A673 (cell line): ENCODE measurements around the gene RAB7B. TPM values are rescaled to one million over a fixed set of nuclear protein-coding genes. Genes with fewer than 3 reads are reported as not detected.

Experiments used
- BruUV-seq: library from RNA; stranded (reverse); fragments of 400-500 nt; replicated peaks from 2 replicates; lab custom pipeline; 2021; lab: Mats Ljungman, UMichigan
- CTCF ChIA-PET: fragments of 300-600 bp; sonication (Branson Sonifier 250); formaldehyde crosslinking; loops from one replicate; lab custom pipeline; 2022; ENCODE audit warnings: antibody characterized with exemption; lab: Charles Lee
- POLR2A ChIA-PET: fragments of 300-600 bp; sonication (Branson Sonifier 250); formaldehyde crosslinking; loops from one replicate; lab custom pipeline; 2022; ENCODE audit warnings: antibody characterized with exemption; ENCODE audit not compliant: low non-redundant PET; lab: Charles Lee
- DNase-seq: peaks from one replicate; pipeline ENCODE4 v3.0.0-alpha.2; 2015; ENCODE audit warnings: low spot score
- H3K27ac ChIP-seq: fragments of 200-600 bp; sonication (generic); 2 replicates; pipeline ENCODE4 v1.5.1; 2016; ENCODE audit warnings: mixed run types, low read depth, mild to moderate bottlenecking, mixed read lengths, antibody characterized with exemption, low read length; ENCODE audit not compliant: poor library complexity, severe bottlenecking
- H3K27me3 ChIP-seq: fragments of 200-600 bp; sonication (generic); replicated peaks from 2 replicates; pipeline ENCODE4 v1.6.1; 2017; ENCODE audit warnings: mixed run types, low read depth, mild to moderate bottlenecking, mixed read lengths, antibody characterized with exemption, low read length; ENCODE audit not compliant: insufficient read depth, poor library complexity
- H3K36me3 ChIP-seq: fragments of 200-600 bp; sonication (generic); 2 replicates; pipeline ENCODE4 v1.6.1; 2016; ENCODE audit warnings: mixed run types, mild to moderate bottlenecking, mixed read lengths, antibody characterized with exemption, low read length; ENCODE audit not compliant: insufficient read depth, poor library complexity, severe bottlenecking
- H3K4me1 ChIP-seq: fragments of 200-600 bp; sonication (generic); 2 replicates; pipeline ENCODE4 v1.6.1; 2017; ENCODE audit warnings: mixed run types, mild to moderate bottlenecking, mixed read lengths, antibody characterized with exemption, low read length; ENCODE audit not compliant: insufficient read depth, poor library complexity, severe bottlenecking
- H3K4me3 ChIP-seq: fragments of 200-600 bp; sonication (generic); 2 replicates; pipeline ENCODE4 v1.5.1; 2016; ENCODE audit warnings: low read depth, mixed run types, mild to moderate bottlenecking, mixed read lengths, low read length; ENCODE audit not compliant: poor library complexity, severe bottlenecking
- H3K9me3 ChIP-seq: fragments of 200-600 bp; sonication (generic); 2 replicates; pipeline ENCODE4 v1.6.1; 2016; ENCODE audit warnings: mixed run types, low read depth, mild to moderate bottlenecking, mixed read lengths, antibody characterized with exemption, low read length; ENCODE audit not compliant: poor library complexity, severe bottlenecking
- CTCF ChIP-seq: fragments of 300-800, 200-600 bp; sonication (generic); conservative IDR thresholded peaks from 2 replicates; pipeline ENCODE4 v1.5.1; 2017; ENCODE audit warnings: low read depth, mild to moderate bottlenecking, antibody characterized with exemption, low read length, moderate library complexity, mixed read lengths
- EZH2 ChIP-seq: fragments of 200-600 bp; sonication (generic); IDR thresholded peaks from 2 replicates; pipeline ENCODE4 v1.6.1; 2017; ENCODE audit warnings: borderline replicate concordance, low read depth, mild to moderate bottlenecking, mixed read lengths, antibody characterized with exemption, low read length; ENCODE audit not compliant: poor library complexity, severe bottlenecking
- intact Hi-C: fragments of 100-400 bp; cut with micrococcal nuclease; formaldehyde crosslinking; loops from one replicate; pipeline ENCODE4 v1.10.0; 2022; ENCODE audit not compliant: unreplicated experiment
- total RNA-seq: library from RNA; stranded (reverse); gene quantifications from 2 replicates; pipeline ENCODE4 v1.2.3, GENCODE V29; 2021

The RAB7B gene
- total RNA-seq, 1 experiment from 2014 or later = 0.11 TPM

DNA sequence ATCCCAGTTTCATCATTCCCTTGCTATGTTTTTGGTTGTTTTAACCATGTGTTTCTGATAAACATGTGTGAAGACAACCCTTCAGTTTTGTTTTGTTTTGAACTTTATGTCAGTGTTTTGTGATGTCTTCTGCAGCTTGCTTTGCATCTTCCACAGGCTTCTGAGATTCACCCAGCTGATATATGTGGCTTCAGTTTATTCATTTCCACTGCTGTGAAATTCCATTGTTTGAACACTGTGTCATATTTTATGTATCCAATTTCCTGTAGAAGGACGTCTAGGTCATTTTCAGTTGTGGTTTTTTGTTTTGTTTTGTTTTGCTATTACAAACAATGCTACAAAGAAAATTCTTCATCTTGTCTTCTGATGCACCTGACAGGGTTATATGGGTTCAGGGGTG is 32.7 kb downstream of the RAB7B start:
- Histone ChIP-seq H3K4me3 (no peak overlapping the region), H3K9me3 (no peaks in the 10 kb centered on the region), H3K4me1 (no peaks in the 10 kb centered on the region), H3K27me3 (no peaks in the 10 kb centered on the region), H3K36me3 (no peaks in the 10 kb centered on the region), H3K27ac (no peak overlapping the region)
- intact Hi-C loops = no loop called here
- BruUV-seq = no TSS peak
- no peak for DNase-seq
- TF ChIP-seq EZH2 (no peak), CTCF (no peak)
- CTCF ChIA-PET = no interaction called here
- POLR2A ChIA-PET = no interaction called here

GRCh38 chr1:205969229-205969628 is 34.0 kb downstream of the RAB7B start:
- Histone ChIP-seq H3K4me3 (no peak overlapping the region), H3K4me1 (no peaks in the 10 kb centered on the region), H3K36me3 (no peaks in the 10 kb centered on the region), H3K27ac (no peak overlapping the region), H3K27me3 (no peaks in the 10 kb centered on the region), H3K9me3 (no peaks in the 10 kb centered on the region)
- no TSS peak for BruUV-seq
- no peak for DNase-seq
- ChIA-PET POLR2A (no interaction called here), CTCF (no interaction called here)
- TF ChIP-seq EZH2 = no peak
- no peak for TF ChIP-seq CTCF
- intact Hi-C loops = no loop called here

GRCh38 chr1:205967554-205968335 is 35.5 kb downstream of the RAB7B start:
- H3K4me3 ChIP-seq = no peak overlapping the region
- no peaks in the 10 kb centered on the region for H3K36me3 ChIP-seq
- no TSS peak for BruUV-seq
- no peaks in the 10 kb centered on the region for H3K27me3 ChIP-seq
- H3K27ac ChIP-seq = no peak overlapping the region
- POLR2A ChIA-PET = no interaction called here
- intact Hi-C loops = no loop called here
- no peak for DNase-seq
- no peak for TF ChIP-seq CTCF
- no peak for TF ChIP-seq EZH2
- no peaks in the 10 kb centered on the region for H3K4me1 ChIP-seq
- no peaks in the 10 kb centered on the region for H3K9me3 ChIP-seq
- CTCF ChIA-PET = interaction anchor here (0.6 to 1.1 kb wide), 2 partner anchors 9 kb away, joined by 3 to 5 read pairs; no protein-coding TSS in a partner anchor
